Measurements from ENCODE around the gene FGD2. TPM values are rescaled to one million over a fixed set of nuclear protein-coding genes. Genes with fewer than 3 reads are reported as not detected.

Gene FGD2
- total and polyA plus RNA-seq, 12 donors = 1.0 to 22.1 (median 2.5) TPM

GRCh38 chr6:37056112-37056403 is 50.6 kb downstream of the FGD2 start:
- peak in 1 of 8 donors; percentile 2 for ATAC-seq
- TF ChIP-seq CTCF (IDR thresholded peaks at IDR 0.05) = no peak
- H3K27me3 ChIP-seq = no peaks in the 10 kb centered on the region
- intact Hi-C loops (cut with DNase I) = no loop called here
- no peaks in the 10 kb centered on the region for H3K9me3 ChIP-seq
- peaks cover 2 to 39% (median 17%) of the 10 kb centered on the region in 9 donors for H3K4me1 ChIP-seq
- H3K4me3 ChIP-seq = no peak overlapping the region
- no peaks in the 10 kb centered on the region for H3K36me3 ChIP-seq
- 91 to 94% methylated on average over 8 of the region's 8 CpGs for WGBS, 2 donors
- H3K27ac ChIP-seq = no peak overlapping the region
- DNase-seq = no peak

- TF ChIP-seq CTCF (IDR thresholded peaks at IDR 0.05) = no peak
- H3K4me1 ChIP-seq = peaks cover 0 to 39% (median 12%) of the 10 kb centered on the region in 9 donors
- H3K27ac ChIP-seq = no peak overlapping the region
- H3K36me3 ChIP-seq = no peaks in the 10 kb centered on the region
- intact Hi-C loops (cut with DNase I) = no loop called here
- no peaks in the 10 kb centered on the region for H3K27me3 ChIP-seq
- no peak overlapping the region for H3K4me3 ChIP-seq
- H3K9me3 ChIP-seq = no peaks in the 10 kb centered on the region
- no peak for ATAC-seq
- no peak for DNase-seq
- 90 to 92% methylated on average over 16 of the region's 16 CpGs for WGBS, 2 donors
Measured at GRCh38 chr6:37056439-37057127, 51.1 kb downstream of the FGD2 start.

- Histone ChIP-seq H3K27ac (no peak overlapping the region), H3K4me3 (no peak overlapping the region), H3K36me3 (no peaks in the 10 kb centered on the region), H3K9me3 (no peaks in the 10 kb centered on the region), H3K4me1 (peaks cover 0 to 34% (median 7%) of the 10 kb centered on the region in 9 donors), H3K27me3 (no peaks in the 10 kb centered on the region)
- 96 to 100% methylated on average over 4 of the region's 4 CpGs for WGBS, 2 donors
- intact Hi-C loops (cut with DNase I) = no loop called here
- ATAC-seq (no peak), DNase-seq (no peak)
- TF ChIP-seq CTCF (IDR thresholded peaks at IDR 0.05) = no peak
Measured at GRCh38 chr6:37057128-37057471, 51.6 kb downstream of the FGD2 start.

GRCh38 chr6:37057678-37058077 is 52.2 kb downstream of the FGD2 start:
- H3K36me3 ChIP-seq = no peaks in the 10 kb centered on the region
- H3K4me3 ChIP-seq = no peak overlapping the region
- no peaks in the 10 kb centered on the region for H3K9me3 ChIP-seq
- DNase-seq = no peak
- H3K4me1 ChIP-seq = peaks cover 0 to 31% (median 5%) of the 10 kb centered on the region in 9 donors
- no peak for ATAC-seq
- H3K27ac ChIP-seq = no peak overlapping the region
- intact Hi-C loops (cut with DNase I) = no loop called here
- WGBS, 2 donors = 84 to 92% methylated on average over 7 of the region's 7 CpGs
- no peak for TF ChIP-seq CTCF (IDR thresholded peaks at IDR 0.05)
- H3K27me3 ChIP-seq = no peaks in the 10 kb centered on the region
